Panc1 (cell line): ENCODE results near the gene LIN28B.

Experiments
- TCF7L2 ChIP-seq: IDR thresholded peaks from 2 replicates; pipeline ENCODE4 v1.6.1; 2011; ENCODE audit warnings: mild to moderate bottlenecking, low read depth, low read length, inconsistent platforms
- TF ChIP-seq, protein P1 (sequence below): fragments of 450-650 bp; IDR thresholded peaks from 2 replicates; pipeline ENCODE4 v1.5.1; 2017; ENCODE audit warnings: mild to moderate bottlenecking

DNA sequence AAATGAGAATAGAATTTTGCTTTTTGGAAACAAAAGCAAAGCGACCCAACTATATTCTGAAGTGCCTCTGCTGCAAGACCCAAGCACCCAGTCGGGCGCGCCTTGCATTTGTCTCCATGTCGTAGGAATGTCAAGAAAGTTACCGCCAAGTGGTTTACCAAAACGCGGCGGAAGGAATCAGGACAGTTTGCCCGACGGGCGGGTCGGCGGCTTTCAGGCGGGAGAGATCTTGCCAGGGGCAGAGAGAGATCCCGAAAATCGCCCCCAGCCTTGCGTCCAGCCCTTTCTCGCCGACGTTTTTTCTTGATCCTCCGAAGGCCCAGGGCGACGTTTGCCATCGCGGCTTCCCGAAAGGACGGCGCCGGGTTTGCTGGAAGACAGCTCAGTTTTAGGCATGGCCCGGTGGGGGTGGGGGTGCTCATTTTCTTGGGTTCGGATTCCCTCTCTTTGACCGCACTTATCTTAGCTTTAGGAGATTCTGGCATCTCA lies 4.0 kb upstream of the LIN28B start:
- TF ChIP-seq, protein P1, sequence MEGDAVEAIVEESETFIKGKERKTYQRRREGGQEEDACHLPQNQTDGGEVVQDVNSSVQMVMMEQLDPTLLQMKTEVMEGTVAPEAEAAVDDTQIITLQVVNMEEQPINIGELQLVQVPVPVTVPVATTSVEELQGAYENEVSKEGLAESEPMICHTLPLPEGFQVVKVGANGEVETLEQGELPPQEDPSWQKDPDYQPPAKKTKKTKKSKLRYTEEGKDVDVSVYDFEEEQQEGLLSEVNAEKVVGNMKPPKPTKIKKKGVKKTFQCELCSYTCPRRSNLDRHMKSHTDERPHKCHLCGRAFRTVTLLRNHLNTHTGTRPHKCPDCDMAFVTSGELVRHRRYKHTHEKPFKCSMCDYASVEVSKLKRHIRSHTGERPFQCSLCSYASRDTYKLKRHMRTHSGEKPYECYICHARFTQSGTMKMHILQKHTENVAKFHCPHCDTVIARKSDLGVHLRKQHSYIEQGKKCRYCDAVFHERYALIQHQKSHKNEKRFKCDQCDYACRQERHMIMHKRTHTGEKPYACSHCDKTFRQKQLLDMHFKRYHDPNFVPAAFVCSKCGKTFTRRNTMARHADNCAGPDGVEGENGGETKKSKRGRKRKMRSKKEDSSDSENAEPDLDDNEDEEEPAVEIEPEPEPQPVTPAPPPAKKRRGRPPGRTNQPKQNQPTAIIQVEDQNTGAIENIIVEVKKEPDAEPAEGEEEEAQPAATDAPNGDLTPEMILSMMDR: no peak
- TF ChIP-seq TCF7L2: no peak
